ENCODE results near the gene ORAI3.

ORAI3 gene

GRCh38 chr16:30914830-30915229 lies 34.0 kb upstream of the ORAI3 start:
- in situ Hi-C loops (cut with MboI; ENCODE audit: low sequenced_read_pairs), result loop anchor here (5.0 to 25.0 kb wide), 2 partner anchors 73 to 528 kb away; partner anchors contain the start of genes SEPTIN1 and ZNF48
- DNase-seq (ENCODE audit: low spot score in 2 of 2), result no peak
- Histone ChIP-seq H3K27me3 (ENCODE audit: low read depth) (no peaks in the 10 kb centered on the region), H3K9me3 (no peaks in the 10 kb centered on the region), H3K36me3 (replicated peaks) (no peaks in the 10 kb centered on the region), H3K4me1 (no peaks in the 10 kb centered on the region), H3K4me3 (no peak overlapping the region)

DNA sequence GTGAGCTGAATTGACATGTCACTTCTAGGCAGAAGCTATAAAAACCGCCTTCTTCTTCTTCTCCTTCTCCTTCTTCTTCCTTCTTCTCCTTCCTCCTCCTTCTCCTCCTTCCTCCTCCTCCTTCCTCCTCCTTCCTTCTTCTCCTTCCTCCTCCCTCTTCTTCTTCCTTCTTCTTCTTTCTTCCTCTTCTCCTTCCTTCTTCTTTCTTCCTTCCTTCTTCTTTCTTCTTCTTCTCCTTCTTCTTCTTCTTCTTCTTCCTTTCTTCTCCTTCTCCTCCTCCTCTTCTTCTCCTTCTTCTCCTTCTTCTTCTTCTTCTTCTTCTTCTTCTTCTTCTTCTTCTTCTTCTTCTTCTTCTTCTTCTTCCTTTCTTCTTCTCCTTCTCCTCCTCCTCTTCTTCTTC lies 30.3 kb upstream of the ORAI3 start:
- H3K4me3 ChIP-seq, result no peak overlapping the region
- H3K9me3 ChIP-seq, result no peaks in the 10 kb centered on the region
- in situ Hi-C loops (cut with MboI; ENCODE audit: low sequenced_read_pairs), result loop anchor here (5.0 to 25.0 kb wide), 2 partner anchors 76 to 531 kb away; partner anchors contain the start of genes SEPTIN1 and ZNF48
- H3K36me3 ChIP-seq (replicated peaks), result no peaks in the 10 kb centered on the region
- no peaks in the 10 kb centered on the region for H3K4me1 ChIP-seq
- H3K27me3 ChIP-seq (ENCODE audit: low read depth), result no peaks in the 10 kb centered on the region
- DNase-seq (ENCODE audit: low spot score in 2 of 2), result no peak

DNA sequence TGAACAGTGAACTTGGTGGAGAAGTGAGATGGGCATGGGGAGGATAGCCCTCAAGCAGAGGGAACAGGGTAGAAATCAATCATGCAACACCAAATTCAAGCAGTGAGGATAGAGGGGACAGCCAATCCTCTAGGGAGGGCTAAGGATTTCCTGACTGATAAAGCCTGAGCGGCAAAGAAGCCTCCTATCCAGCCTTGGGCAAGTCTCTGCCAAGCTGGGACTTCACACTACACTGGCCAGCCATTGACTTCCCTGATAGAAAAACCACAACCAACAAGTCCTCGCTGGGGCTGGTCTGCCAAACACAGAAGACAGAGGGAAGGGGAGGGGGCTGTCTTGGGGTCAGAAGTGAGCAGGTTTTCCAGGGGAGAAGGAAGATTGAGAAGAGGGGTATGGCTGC lies 28.0 kb upstream of the ORAI3 start:
- no peak overlapping the region for H3K4me3 ChIP-seq
- in situ Hi-C loops (cut with MboI; ENCODE audit: low sequenced_read_pairs), result loop anchor here (25.0 kb wide), 1 partner anchor 534 kb away; the partner anchor contains the start of genes SEPTIN1 and ZNF48
- no peaks in the 10 kb centered on the region for H3K27me3 ChIP-seq (ENCODE audit: low read depth)
- no peak for DNase-seq (ENCODE audit: low spot score in 2 of 2)
- H3K4me1 ChIP-seq, result no peaks in the 10 kb centered on the region; the same call in 1 of the 2 replicates
- no peaks in the 10 kb centered on the region for H3K9me3 ChIP-seq
- no peaks in the 10 kb centered on the region for H3K36me3 ChIP-seq (replicated peaks)

- Histone ChIP-seq H3K4me3 (peak overlapping the region; percentile 51), H3K27me3 (ENCODE audit: low read depth) (no peaks in the 10 kb centered on the region), H3K4me1 (no peaks in the 10 kb centered on the region; the same call in 1 of the 2 replicates), H3K9me3 (no peaks in the 10 kb centered on the region), H3K36me3 (replicated peaks) (peaks cover under 1% of the 10 kb centered on the region; the same call in 1 of the 2 replicates)
- in situ Hi-C loops (cut with MboI; ENCODE audit: low sequenced_read_pairs), result loop anchor here (25.0 kb wide), 1 partner anchor 534 kb away; the partner anchor contains the start of genes SEPTIN1 and ZNF48
- no peak for DNase-seq (ENCODE audit: low spot score in 2 of 2)
Measured at GRCh38 chr16:30921459-30921747, 27.5 kb upstream of the ORAI3 start.

GRCh38 chr16:30921748-30922419 lies 27.0 kb upstream of the ORAI3 start:
- peaks cover 5% of the 10 kb centered on the region for H3K36me3 ChIP-seq (replicated peaks)
- no peaks in the 10 kb centered on the region for H3K9me3 ChIP-seq
- peak overlapping the region; percentile 51 for H3K4me3 ChIP-seq
- peak; percentile 89 to 98 for DNase-seq (ENCODE audit: low spot score in 2 of 2)
- H3K4me1 ChIP-seq, result no peaks in the 10 kb centered on the region; the same call in 1 of the 2 replicates
- in situ Hi-C loops (cut with MboI; ENCODE audit: low sequenced_read_pairs), result loop anchor here (25.0 kb wide), 1 partner anchor 535 kb away; the partner anchor contains the start of genes SEPTIN1 and ZNF48
- no peaks in the 10 kb centered on the region for H3K27me3 ChIP-seq (ENCODE audit: low read depth)

DNA sequence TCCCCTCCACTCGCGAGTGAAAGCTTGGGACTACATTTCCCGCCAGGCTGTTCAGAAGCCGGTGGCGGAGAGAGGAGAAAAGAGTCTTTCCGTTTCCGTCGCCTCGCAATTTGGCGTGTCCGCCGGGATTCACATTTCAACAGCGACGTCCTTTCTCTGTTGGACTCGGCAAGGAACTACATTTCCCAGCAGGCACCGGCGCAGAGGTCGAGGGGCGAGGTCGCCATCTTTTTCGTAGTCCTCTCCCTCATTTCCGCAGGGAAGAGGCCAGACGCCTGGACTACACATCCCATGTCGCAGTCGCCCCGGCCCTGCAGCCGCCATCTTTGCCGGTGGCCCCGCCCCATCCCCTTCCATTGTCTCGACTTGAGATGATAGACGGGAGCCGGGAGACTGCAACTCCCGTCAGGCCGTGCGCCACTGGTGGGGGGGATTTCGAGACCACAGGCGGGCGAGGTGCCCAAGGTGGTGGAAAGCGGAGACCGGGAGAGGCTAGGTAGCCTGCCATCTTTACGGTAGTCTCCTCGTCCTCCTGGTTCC lies 26.4 kb upstream of the ORAI3 start:
- peaks cover 11% of the 10 kb centered on the region for H3K36me3 ChIP-seq (replicated peaks)
- in situ Hi-C loops (cut with MboI; ENCODE audit: low sequenced_read_pairs), result loop anchor here (25.0 kb wide), 1 partner anchor 535 kb away; the partner anchor contains the start of genes SEPTIN1 and ZNF48
- H3K4me3 ChIP-seq, result peak overlapping the region; percentile 51
- no peaks in the 10 kb centered on the region for H3K27me3 ChIP-seq (ENCODE audit: low read depth)
- no peaks in the 10 kb centered on the region for H3K9me3 ChIP-seq
- peak; percentile 99 to 100 for DNase-seq (ENCODE audit: low spot score in 2 of 2)
- H3K4me1 ChIP-seq, result no peaks in the 10 kb centered on the region; the same call in 1 of the 2 replicates

- no peaks in the 10 kb centered on the region; the same call in 1 of the 2 replicates for H3K4me1 ChIP-seq
- H3K36me3 ChIP-seq (replicated peaks), result peaks cover 13% of the 10 kb centered on the region
- in situ Hi-C loops (cut with MboI; ENCODE audit: low sequenced_read_pairs), result loop anchor here (25.0 kb wide), 1 partner anchor 536 kb away; the partner anchor contains the start of genes SEPTIN1 and ZNF48
- peak overlapping the region; percentile 51 for H3K4me3 ChIP-seq
- H3K9me3 ChIP-seq, result no peaks in the 10 kb centered on the region
- peak; percentile 100 for DNase-seq (ENCODE audit: low spot score in 2 of 2)
- no peaks in the 10 kb centered on the region for H3K27me3 ChIP-seq (ENCODE audit: low read depth)
Measured at GRCh38 chr16:30922960-30923535, 25.8 kb upstream of the ORAI3 start.

DNA sequence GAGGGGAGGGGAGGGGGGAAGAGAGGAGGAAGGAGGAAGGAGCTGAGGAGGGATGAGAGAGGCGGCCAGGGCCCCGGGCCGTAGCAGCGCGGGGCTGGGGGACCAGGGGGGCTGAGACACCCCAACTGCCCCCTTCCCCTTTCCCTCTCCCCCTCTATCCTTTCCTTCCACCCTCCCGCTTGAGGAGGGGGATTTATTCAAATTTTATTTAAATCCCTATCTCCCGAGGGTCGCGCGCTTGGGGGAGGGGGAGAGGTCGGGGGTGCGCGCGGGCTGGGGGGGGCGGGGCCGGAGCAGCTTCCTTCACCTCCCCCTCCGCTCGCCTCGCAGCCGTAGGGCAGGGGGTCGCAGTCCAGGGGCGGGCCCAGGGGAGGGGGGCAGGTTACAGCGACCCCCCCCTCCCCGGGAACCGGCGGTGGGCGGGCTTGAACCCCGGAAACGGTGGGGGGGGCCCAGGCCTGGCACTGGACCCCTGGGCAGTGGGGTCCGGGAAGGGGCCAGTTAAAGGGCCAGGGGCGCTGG lies 25.3 kb upstream of the ORAI3 start, which contains the start of gene FBXL19:
TSS of gene FBXL19 (plus strand) at position 19 of the 522 bp plus-strand sequence. CDS start 2,183 bp downstream, outside the sequence.
- Histone ChIP-seq H3K27me3 (ENCODE audit: low read depth) (no peaks in the 10 kb centered on the region), H3K4me3 (peak within 1 kb of the TSS; percentile 51), H3K4me1 (no peaks in the 10 kb centered on the region; the same call in 1 of the 2 replicates), H3K36me3 (replicated peaks) (peaks cover 16% of the 10 kb centered on the region), H3K9me3 (no peaks in the 10 kb centered on the region)
- no peak for DNase-seq (ENCODE audit: low spot score in 2 of 2)
- in situ Hi-C loops (cut with MboI; ENCODE audit: low sequenced_read_pairs), result loop anchor here (25.0 kb wide), 1 partner anchor 536 kb away; the partner anchor contains the start of genes SEPTIN1 and ZNF48

DNA sequence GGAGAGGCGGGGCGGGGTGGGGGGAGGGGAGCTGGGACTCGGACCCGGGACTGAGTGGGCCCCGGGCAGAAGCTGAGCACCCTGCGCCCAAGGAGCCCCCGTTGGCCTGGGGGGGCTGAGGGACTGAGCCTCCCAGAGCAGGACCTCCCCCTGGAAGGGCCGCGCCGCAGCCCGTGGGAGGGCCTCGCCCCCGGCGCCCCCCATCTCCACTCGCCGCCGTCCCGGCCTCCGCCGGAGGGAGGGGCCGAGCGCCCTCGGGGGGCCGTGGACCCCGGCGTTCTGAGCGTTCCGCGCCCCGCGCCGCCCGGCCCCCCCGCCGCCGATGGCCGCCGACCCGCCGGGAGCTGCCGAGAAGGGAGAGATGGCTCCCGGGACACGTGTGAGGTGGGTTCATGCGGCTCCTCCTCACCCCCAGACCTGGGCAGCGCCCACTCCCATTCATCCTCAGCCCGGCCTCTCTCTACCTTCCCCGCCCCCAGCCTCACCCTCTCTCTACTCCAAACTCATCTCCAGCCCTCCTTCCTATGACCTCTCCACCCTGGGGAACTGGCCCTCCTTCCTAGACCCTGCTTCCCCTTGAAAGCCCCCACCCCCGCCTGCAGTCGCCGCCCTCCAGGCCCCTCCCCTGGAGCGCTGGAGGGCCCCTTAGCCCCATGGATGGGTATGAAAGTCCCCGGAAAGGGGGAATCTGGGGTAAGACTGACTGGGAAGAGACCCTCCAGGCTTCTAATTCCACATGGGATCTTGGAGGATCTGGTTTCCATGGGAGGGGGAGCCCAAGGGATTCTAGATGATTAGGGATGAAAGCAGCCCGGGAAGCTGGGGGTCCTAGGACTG lies 24.6 kb upstream of the ORAI3 start:
- in situ Hi-C loops (cut with MboI; ENCODE audit: low sequenced_read_pairs), result loop anchor here (25.0 kb wide), 1 partner anchor 537 kb away; the partner anchor contains the start of genes SEPTIN1 and ZNF48
- Histone ChIP-seq H3K4me1 (no peaks in the 10 kb centered on the region; the same call in 1 of the 2 replicates), H3K9me3 (no peaks in the 10 kb centered on the region), H3K36me3 (replicated peaks) (peaks cover 16% of the 10 kb centered on the region), H3K4me3 (peak overlapping the region; percentile 51), H3K27me3 (ENCODE audit: low read depth) (no peaks in the 10 kb centered on the region)
- DNase-seq (ENCODE audit: low spot score in 2 of 2), result peak in 1 of 2 experiments; percentile 62

DNA sequence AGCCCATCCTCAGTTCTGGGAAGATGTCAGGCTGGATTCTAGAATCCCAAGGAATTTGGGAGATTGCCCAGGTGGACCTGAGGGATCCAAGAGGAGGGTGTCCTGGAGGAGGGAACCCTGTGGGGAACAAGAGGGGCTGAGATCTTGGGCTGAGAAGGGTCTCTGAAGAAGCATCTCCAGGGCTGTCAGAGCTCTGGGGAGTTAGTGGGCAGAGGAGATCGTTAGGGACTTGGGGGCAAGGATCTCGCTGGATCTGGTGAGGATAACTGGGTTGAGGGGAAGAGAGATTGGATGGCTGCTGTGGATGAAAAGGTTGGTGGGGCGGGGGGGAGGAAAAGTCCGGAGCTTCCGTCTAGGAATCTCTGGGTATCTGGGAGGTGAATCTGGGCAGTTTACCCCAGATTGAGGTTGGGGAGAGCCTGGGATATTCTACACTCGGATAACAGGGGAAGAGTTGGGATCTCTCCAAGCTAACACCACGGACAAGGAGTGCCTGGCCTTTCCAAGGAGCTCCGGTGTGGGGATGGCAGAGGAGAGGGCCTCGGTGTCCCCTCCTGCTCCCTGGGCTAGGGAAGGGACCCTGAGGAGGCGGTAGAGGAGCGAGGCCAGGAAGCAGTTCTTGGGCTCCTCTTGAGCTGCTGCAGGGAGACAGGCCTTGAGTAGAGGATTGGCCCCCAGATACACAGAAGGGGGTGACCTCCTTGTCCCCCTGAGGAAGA lies 23.8 kb upstream of the ORAI3 start:
- Histone ChIP-seq H3K36me3 (replicated peaks) (peaks cover 19% of the 10 kb centered on the region), H3K27me3 (ENCODE audit: low read depth) (no peaks in the 10 kb centered on the region), H3K4me3 (peak overlapping the region; percentile 51), H3K9me3 (no peaks in the 10 kb centered on the region), H3K4me1 (no peaks in the 10 kb centered on the region; the same call in 1 of the 2 replicates)
- in situ Hi-C loops (cut with MboI; ENCODE audit: low sequenced_read_pairs), result loop anchor here (25.0 kb wide), 1 partner anchor 538 kb away; the partner anchor contains the start of genes SEPTIN1 and ZNF48
- DNase-seq (ENCODE audit: low spot score in 2 of 2), result no peak

- no peaks in the 10 kb centered on the region for H3K27me3 ChIP-seq (ENCODE audit: low read depth)
- no peak for DNase-seq (ENCODE audit: low spot score in 2 of 2)
- no peaks in the 10 kb centered on the region for H3K9me3 ChIP-seq
- peaks cover 25% of the 10 kb centered on the region for H3K36me3 ChIP-seq (replicated peaks)
- no peak overlapping the region for H3K4me3 ChIP-seq
- H3K4me1 ChIP-seq, result no peaks in the 10 kb centered on the region; the same call in 1 of the 2 replicates
- in situ Hi-C loops (cut with MboI; ENCODE audit: low sequenced_read_pairs), result no loop called here
Measured at GRCh38 chr16:30925632-30925987, 23.3 kb upstream of the ORAI3 start.

- Histone ChIP-seq H3K27me3 (ENCODE audit: low read depth) (no peaks in the 10 kb centered on the region), H3K4me1 (no peaks in the 10 kb centered on the region; the same call in 1 of the 2 replicates), H3K36me3 (replicated peaks) (peaks cover 30% of the 10 kb centered on the region), H3K9me3 (no peaks in the 10 kb centered on the region), H3K4me3 (no peak overlapping the region)
- in situ Hi-C loops (cut with MboI; ENCODE audit: low sequenced_read_pairs), result no loop called here
- DNase-seq (ENCODE audit: low spot score in 2 of 2), result no peak
Measured at GRCh38 chr16:30925995-30926811, 22.7 kb upstream of the ORAI3 start.
